ENCODE measurements around the gene RAB3B.
A peak's percentile ranks its signal among the peaks of the same experiment; 100 is the strongest.

RAB3B gene, protein sequence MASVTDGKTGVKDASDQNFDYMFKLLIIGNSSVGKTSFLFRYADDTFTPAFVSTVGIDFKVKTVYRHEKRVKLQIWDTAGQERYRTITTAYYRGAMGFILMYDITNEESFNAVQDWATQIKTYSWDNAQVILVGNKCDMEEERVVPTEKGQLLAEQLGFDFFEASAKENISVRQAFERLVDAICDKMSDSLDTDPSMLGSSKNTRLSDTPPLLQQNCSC

GRCh38 chr1:51990478-51990965 is at the start of gene RAB3B:
TSS of gene RAB3B (minus strand) at chr1:51990700. CDS start at chr1:51977117, 13,583 bp downstream.
- H3K4me3 ChIP-seq (ENCODE audit: low read depth, low read length) = peak within 1 kb of the TSS; percentile 17
- no peak for TF ChIP-seq CTCF (IDR thresholded peaks at IDR 0.05; ENCODE audit: insufficient read depth, low read depth, low read length, missing control alignments)
- peak; percentile 68 for DNase-seq (ENCODE audit: low read depth)

DNA sequence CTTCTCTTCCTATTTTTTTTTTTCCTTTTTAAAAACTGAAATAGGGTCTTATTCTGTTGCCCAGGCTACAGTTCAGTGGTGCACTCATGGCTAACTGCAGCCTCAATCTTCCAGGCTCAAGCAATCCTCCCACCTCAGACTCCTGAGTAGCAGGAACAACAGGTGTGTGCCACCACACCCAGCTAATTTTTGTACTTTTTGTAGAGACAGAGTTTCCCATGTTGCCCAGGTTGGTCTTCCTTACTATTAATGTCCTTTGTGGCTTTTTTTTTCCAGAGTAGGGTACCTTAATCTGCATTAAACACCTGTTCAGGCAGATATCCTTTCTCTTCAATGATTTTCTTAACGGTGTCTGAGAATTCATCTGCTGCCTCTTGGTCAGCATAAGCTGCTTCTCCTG is 47.4 kb upstream of the RAB3B start:
- DNase-seq (ENCODE audit: low read depth) = no peak
- TF ChIP-seq CTCF (IDR thresholded peaks at IDR 0.05; ENCODE audit: insufficient read depth, low read depth, low read length, missing control alignments) = no peak
- no peak overlapping the region for H3K4me3 ChIP-seq (ENCODE audit: low read depth, low read length)

DNA sequence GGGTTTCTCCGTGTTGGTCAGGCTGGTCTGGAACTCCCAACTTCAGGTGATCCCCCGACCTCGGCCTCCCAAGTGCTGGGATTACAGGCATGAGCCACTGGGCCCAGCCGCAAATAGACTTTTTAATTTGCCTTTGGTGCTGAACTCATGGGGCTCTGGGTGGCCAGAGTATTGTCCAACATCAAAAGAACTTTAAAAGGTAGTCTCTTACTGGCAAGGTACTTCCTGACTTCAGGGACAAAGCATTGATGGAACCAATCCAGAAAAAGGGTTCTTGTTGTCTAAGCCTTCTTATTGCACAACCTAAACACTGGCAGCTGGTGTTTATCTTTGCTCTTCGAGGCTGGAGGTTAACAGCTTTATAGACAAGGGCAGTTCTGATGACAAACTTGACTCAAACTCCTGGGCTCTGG is 46.9 kb upstream of the RAB3B start:
- TF ChIP-seq CTCF (IDR thresholded peaks at IDR 0.05; ENCODE audit: insufficient read depth, low read depth, low read length, missing control alignments) = no peak
- DNase-seq (ENCODE audit: low read depth) = no peak
- no peak overlapping the region for H3K4me3 ChIP-seq (ENCODE audit: low read depth, low read length)

DNA sequence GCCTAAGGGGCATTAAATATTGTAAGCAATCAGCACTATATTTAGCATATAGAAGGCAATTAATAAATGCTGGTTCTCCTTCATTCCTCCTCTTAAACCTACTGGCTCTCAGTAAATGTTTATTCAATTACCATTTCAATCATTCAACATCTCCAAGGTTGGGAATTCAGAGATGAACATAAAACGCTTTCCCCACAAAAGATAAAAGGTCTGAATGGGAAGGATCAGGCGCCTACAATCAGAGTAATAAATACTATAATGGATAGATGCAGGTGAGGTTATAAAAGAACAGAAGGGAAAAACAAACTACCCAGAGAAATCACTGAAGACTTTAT is 43.5 kb upstream of the RAB3B start:
- no peak for TF ChIP-seq CTCF (IDR thresholded peaks at IDR 0.05; ENCODE audit: insufficient read depth, low read depth, low read length, missing control alignments)
- DNase-seq (ENCODE audit: low read depth) = no peak
- H3K4me3 ChIP-seq (ENCODE audit: low read depth, low read length) = peak overlapping the region; percentile 82

DNA sequence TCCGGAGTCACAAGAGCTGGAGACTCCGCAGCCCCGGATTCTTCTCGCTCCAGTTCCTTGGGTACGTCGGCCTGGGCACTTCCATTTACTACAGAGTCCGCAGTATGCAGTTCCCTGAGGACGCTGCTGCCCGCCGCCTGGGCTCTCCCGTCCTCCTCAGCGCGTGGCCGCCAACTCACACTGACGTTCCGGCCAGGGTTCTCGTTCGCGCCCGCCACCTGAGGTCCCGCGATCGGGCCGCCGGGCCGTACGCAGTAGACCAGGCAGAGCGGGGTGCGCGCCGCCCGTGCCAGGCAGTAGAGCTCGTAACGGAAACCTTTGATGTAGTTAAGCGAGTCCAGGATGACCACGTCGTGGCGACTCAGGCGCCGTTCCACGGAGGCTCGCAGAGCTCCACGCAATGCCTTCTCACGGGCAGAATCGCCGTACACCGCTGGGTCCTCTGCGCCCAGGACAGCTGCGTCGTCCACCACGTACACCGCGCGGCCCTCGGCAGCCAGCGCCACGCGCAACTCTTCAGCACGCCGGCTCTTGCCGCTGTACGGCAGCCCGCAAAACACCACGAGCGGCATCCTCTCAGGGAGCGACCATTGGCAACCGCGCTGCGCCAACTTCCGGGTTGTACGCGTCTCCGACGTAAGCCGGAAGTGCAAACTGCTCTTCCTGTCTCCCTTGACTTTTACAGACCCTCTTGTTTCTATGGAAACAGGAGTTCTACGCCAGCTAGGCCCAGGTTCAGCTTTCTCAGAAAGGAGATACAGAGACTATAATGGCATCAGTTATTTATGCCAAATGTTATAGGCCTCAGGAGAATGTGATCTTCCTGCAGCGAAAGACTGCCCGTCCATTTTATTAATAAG is 42.9 kb upstream of the RAB3B start, which contains the start of gene KTI12:
KTI12 (minus strand) TSS at position 621 of the 860 bp plus-strand sequence; CDS start at position 572, 49 bp downstream.
- peak; percentile 94 for DNase-seq (ENCODE audit: low read depth)
- H3K4me3 ChIP-seq (ENCODE audit: low read depth, low read length) = peak within 1 kb of the TSS; percentile 82
- no peak for TF ChIP-seq CTCF (IDR thresholded peaks at IDR 0.05; ENCODE audit: insufficient read depth, low read depth, low read length, missing control alignments)

GRCh38 chr1:52032785-52033131 is 42.3 kb upstream of the RAB3B start:
- DNase-seq (ENCODE audit: low read depth) = peak; percentile 85
- TF ChIP-seq CTCF (IDR thresholded peaks at IDR 0.05; ENCODE audit: insufficient read depth, low read depth, low read length, missing control alignments) = no peak
- peak overlapping the region; percentile 82 for H3K4me3 ChIP-seq (ENCODE audit: low read depth, low read length)

All from GM12865 (cell line).